ENCODE measurements around the gene SSTR3. TPM values are rescaled to one million over a fixed set of nuclear protein-coding genes. Genes with fewer than 3 reads are reported as not detected.

The SSTR3 gene
- total RNA-seq, 1 experiment from 2014 or later = 0.22 TPM

GRCh38 chr22:37198258-37199102, 13.8 kb downstream of the SSTR3 start:
- DNase-seq (ENCODE audit: low spot score) (peak; percentile 87), ATAC-seq (peak; percentile 1; the same call in 1 of the 2 replicates)
- TF ChIP-seq CTCF (IDR thresholded peaks at IDR 0.05) (peak; percentile 73), ZBTB43 (CRISPR knock-in tag; IDR thresholded peaks at IDR 0.05) (no peak)
- ChIA-PET POLR2A (interaction anchor here (1.3 kb wide), 1 partner anchor 11 kb away, joined by 4 read pairs; the partner anchor contains the start of gene C1QTNF6), CTCF (interaction anchor here (0.6 to 4.9 kb wide), 55 partner anchors 8 to 638 kb away, joined by 3 to 68 read pairs (median 6); partner anchors contain the start of genes C1QTNF6, IL2RB, KCTD17 and MFNG)
- H3K4me3 Mint-ChIP-seq = peak overlapping the region; percentile 70
- peaks cover 33% of the 10 kb centered on the region for H3K4me1 Mint-ChIP-seq
- no peak overlapping the region for H3K27ac Mint-ChIP-seq
- 0 out of 2 replicates have a peak, but pooled peaks cover 3% of the 10 kb centered on the region for H3K27me3 Mint-ChIP-seq (ENCODE audit: low read depth)
- H3K36me3 Mint-ChIP-seq = peaks cover 4% of the 10 kb centered on the region
- peaks cover 3% of the 10 kb centered on the region for H3K9me3 Mint-ChIP-seq

GRCh38 chr22:37197451-37198257, 14.6 kb downstream of the SSTR3 start:
- ChIA-PET POLR2A (no interaction called here), CTCF (interaction anchor here (0.6 to 4.9 kb wide), 20 partner anchors 10 to 199 kb away, joined by 3 to 49 read pairs (median 6); partner anchors contain the start of genes C1QTNF6, IL2RB and RAC2)
- ATAC-seq = no peak
- no peak overlapping the region for H3K27ac Mint-ChIP-seq
- H3K27me3 Mint-ChIP-seq (ENCODE audit: low read depth) = peaks cover 3% of the 10 kb centered on the region; the same call in 1 of the 2 replicates
- H3K9me3 Mint-ChIP-seq = peaks cover 11% of the 10 kb centered on the region
- H3K4me3 Mint-ChIP-seq = peak overlapping the region; percentile 70
- no peak for DNase-seq (ENCODE audit: low spot score)
- peaks cover 33% of the 10 kb centered on the region for H3K4me1 Mint-ChIP-seq
- H3K36me3 Mint-ChIP-seq = peaks cover 11% of the 10 kb centered on the region
- no peak for TF ChIP-seq HMGXB4 (CRISPR knock-in tag; IDR thresholded peaks at IDR 0.05)
- no peak for TF ChIP-seq CREM (CRISPR knock-in tag; IDR thresholded peaks at IDR 0.05)
- no peak for TF ChIP-seq FOXP4 (CRISPR knock-in tag; IDR thresholded peaks at IDR 0.05)
- no peak for TF ChIP-seq ZNF671 (CRISPR knock-in tag; IDR thresholded peaks at IDR 0.05)
- no peak for TF ChIP-seq ERG (CRISPR knock-in tag; IDR thresholded peaks at IDR 0.05)
- no peak for TF ChIP-seq PRRX2 (CRISPR knock-in tag; IDR thresholded peaks at IDR 0.05)
- TF ChIP-seq TEAD1 (CRISPR knock-in tag; IDR thresholded peaks at IDR 0.05) = no peak
- TF ChIP-seq CBFB (CRISPR knock-in tag; IDR thresholded peaks at IDR 0.05; ENCODE audit: low read depth) = no peak
- TF ChIP-seq ARID4B (CRISPR knock-in tag; IDR thresholded peaks at IDR 0.05; ENCODE audit: borderline replicate concordance) = no peak
- no peak for TF ChIP-seq ZSCAN18 (CRISPR knock-in tag; IDR thresholded peaks at IDR 0.05)
- no peak for TF ChIP-seq MLX (CRISPR knock-in tag; IDR thresholded peaks at IDR 0.05)

Measured in WTC11 (cell line).